HL-60/S4 treated with phorbol 12-myristate 13-acetate at 8.2 ng/mL for 4 days and 3 days (cell line): ENCODE measurements around the gene DEF6.
"Not testable (repeated sequence)": the region's sequence is repeated elsewhere in the genome, so short reads cannot be mapped to it uniquely, and the experiment has no call there.

Experiments
- in situ Hi-C: fragments of 300-500 bp; cut with MboI; formaldehyde crosslinking; loops from 2 replicates; pipeline ENCODE4 v1.15.0; 2022; ENCODE audit warnings: low sequenced_read_pairs

DEF6 gene

GRCh38 chr6:35305117-35305516, 7.5 kb downstream of the DEF6 start:
- in situ Hi-C loops: loop anchor here (25.0 kb wide), 1 partner anchor 432 kb away; the partner anchor contains the start of gene ARMC12

GRCh38 chr6:35307138-35307537, 9.5 kb downstream of the DEF6 start:
- in situ Hi-C loops: loop anchor here (25.0 kb wide), 1 partner anchor 430 kb away; the partner anchor contains the start of gene ARMC12

GRCh38 chr6:35308543-35308942, 10.9 kb downstream of the DEF6 start:
- in situ Hi-C loops: loop anchor here (25.0 kb wide), 1 partner anchor 429 kb away; the partner anchor contains the start of gene ARMC12

GRCh38 chr6:35309611-35310264, 12.1 kb downstream of the DEF6 start:
- in situ Hi-C loops: loop anchor here (25.0 kb wide), 1 partner anchor 428 kb away; the partner anchor contains the start of gene ARMC12

GRCh38 chr6:35310265-35310831, 12.7 kb downstream of the DEF6 start:
- in situ Hi-C loops: loop anchor here (25.0 kb wide), 1 partner anchor 427 kb away; the partner anchor contains the start of gene ARMC12

- in situ Hi-C loops: loop anchor here (25.0 kb wide), 1 partner anchor 426 kb away; the partner anchor contains the start of gene ARMC12
Observed at GRCh38 chr6:35311390-35312075, 13.9 kb downstream of the DEF6 start.

GRCh38 chr6:35312076-35312800, 14.6 kb downstream of the DEF6 start:
- in situ Hi-C loops: loop anchor here (25.0 kb wide), 1 partner anchor 425 kb away; the partner anchor contains the start of gene ARMC12

GRCh38 chr6:35312807-35313206, 15.2 kb downstream of the DEF6 start:
- in situ Hi-C loops: loop anchor here (25.0 kb wide), 1 partner anchor 424 kb away; the partner anchor contains the start of gene ARMC12

GRCh38 chr6:35317483-35318195, 20.0 kb downstream of the DEF6 start:
- in situ Hi-C loops: loop anchor here (25.0 kb wide), 1 partner anchor 420 kb away; the partner anchor contains the start of gene ARMC12

- in situ Hi-C loops: loop anchor here (25.0 kb wide), 1 partner anchor 419 kb away; the partner anchor contains the start of gene ARMC12
Observed at GRCh38 chr6:35318196-35319171, 20.9 kb downstream of the DEF6 start.

GRCh38 chr6:35319346-35320030, 21.9 kb downstream of the DEF6 start:
- in situ Hi-C loops: loop anchor here (25.0 kb wide), 1 partner anchor 418 kb away; the partner anchor contains the start of gene ARMC12

GRCh38 chr6:35320031-35320410, 22.4 kb downstream of the DEF6 start:
- in situ Hi-C loops: loop anchor here (25.0 kb wide), 1 partner anchor 417 kb away; the partner anchor contains the start of gene ARMC12

GRCh38 chr6:35321091-35321490, 23.5 kb downstream of the DEF6 start:
- in situ Hi-C loops: loop anchor here (25.0 kb wide), 1 partner anchor 416 kb away; the partner anchor contains the start of gene ARMC12

- in situ Hi-C loops: no loop called here
Observed at GRCh38 chr6:35327349-35328027, 29.9 kb downstream of the DEF6 start.

GRCh38 chr6:35328108-35328723, 30.6 kb downstream of the DEF6 start:
- in situ Hi-C loops: no loop called here

- in situ Hi-C loops: not testable (repeated sequence)
Observed at GRCh38 chr6:35328965-35329364, 31.3 kb downstream of the DEF6 start.

GRCh38 chr6:35330541-35331119, 33.0 kb downstream of the DEF6 start:
- in situ Hi-C loops: no loop called here
